Stimulated activated CD4-positive, alpha-beta T cell treated with anti-CD3 and anti-CD28 coated beads, TNF-alpha, amount 100 ng/mL, for 4 hours (primary cell): ENCODE data around the gene KYNU.
"Not testable (repeated sequence)": the region's sequence is repeated elsewhere in the genome, so short reads cannot be mapped to it uniquely, and the experiment has no call there.

Experiments used
- DNase-seq, 3 experiments: peaks; one replicate each; pipeline ENCODE4 v3.0.0-alpha.2; 2020; ENCODE audit warnings: low read depth in 3 of 3

The KYNU gene

DNA sequence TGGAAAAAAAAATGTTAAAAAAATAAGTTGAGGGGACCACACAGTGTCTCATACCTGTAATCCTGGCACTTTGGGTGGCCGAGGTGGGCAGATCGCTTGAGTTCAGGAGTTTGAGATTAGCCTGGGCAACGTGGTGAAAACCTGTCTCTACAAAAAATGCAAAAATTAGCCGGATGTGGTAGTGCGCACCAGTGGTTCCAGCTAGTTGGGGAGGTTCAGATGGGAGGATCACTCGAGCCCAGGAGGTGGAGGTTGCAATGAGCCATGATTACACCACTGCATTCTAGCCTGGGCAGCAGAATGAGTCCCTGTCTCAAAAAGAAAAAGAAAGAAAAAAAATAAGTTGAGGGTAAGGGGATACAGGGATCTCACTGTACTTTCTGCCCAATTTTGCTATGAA, 6.1 kb upstream of the KYNU start:
- DNase-seq, result no peak

GRCh38 chr2:142872882-142873724, 4.4 kb upstream of the KYNU start:
- DNase-seq, result no peak

GRCh38 chr2:142873831-142874287, 3.6 kb upstream of the KYNU start:
- DNase-seq, result no peak

DNA sequence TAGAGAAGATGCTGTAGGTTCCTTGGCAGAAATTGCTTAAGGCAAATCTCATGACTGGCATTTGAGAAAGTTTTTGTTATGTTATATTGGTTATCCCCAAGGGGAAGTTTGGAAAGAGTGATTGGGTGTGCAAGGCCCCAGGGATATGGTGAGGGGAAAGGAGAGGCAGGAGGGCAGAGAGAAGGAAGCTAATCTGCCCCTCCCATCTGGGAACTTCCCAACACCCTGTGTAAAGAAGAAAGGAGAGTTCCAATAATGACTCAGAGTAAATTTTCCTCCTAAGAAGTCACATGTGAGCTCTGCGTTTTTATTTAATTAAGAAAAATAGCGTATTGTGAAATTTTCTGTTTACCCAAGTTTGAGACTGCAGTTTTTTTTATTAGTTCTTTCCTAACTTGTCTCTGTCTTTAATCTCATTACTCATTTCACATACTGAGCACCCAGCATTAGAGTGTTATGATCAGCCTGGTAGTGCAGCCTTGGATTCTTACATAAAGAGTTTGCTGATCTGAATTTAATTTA, 3.1 kb upstream of the KYNU start:
- no peak for DNase-seq

- DNase-seq, result no peak
These were observed 2.5 kb upstream of the KYNU start for GRCh38 chr2:142875010-142875409.

- DNase-seq, result no peak
These were observed 1.8 kb upstream of the KYNU start for GRCh38 chr2:142875652-142876051.

GRCh38 chr2:142876423-142876822, 1.0 kb upstream of the KYNU start:
- no peak for DNase-seq

DNA sequence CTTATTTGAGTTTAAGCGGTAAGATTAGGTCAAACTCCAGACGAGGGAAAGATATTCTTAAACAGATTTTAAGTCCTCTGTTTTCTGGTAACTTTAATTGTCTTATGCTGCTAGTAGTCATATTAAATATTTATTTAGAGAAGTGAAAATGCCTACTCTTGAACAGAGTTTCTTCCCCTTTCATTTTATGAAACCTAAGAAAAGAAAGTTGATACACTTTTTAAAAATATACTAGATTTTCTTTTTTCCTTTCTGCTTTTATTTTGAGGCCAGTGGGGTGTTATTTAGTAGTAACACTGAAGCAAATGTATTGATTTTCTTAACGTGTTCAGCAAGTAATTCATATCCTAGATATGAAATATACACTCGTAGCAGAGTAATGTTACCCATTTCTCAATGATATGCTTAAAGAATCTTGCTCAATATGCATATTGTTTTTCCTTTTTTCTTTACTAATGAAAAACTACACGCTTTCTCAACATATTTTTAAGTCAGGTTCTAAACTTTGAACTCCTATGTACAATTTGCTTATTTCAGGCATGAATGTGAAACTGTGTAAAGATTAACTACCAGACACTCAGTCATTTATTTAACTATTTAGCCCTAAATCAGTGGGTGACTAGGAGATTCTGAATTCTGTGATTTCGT, 691 bp downstream of the KYNU start:
- DNase-seq, result no peak

DNA sequence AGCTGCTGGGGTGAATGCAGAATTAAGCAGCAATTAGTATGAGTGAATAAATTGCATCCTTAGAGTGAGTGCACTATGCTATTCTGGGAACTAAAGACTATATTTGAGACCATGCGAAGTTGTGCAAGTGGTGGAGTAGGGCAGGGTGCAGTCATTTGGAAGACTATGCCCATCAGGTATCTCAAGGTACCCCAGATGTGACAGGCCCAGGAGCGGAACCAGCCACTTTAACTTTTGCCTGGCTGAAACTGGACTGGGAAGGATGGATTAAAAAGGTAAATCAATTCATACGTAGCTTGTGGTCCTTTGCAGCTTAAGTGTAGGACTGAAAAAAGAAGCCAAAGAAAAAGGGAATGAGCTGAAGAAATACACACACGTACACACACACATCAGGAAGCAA, 1.7 kb downstream of the KYNU start:
- no peak for DNase-seq

- no peak for DNase-seq
These were observed 2.8 kb downstream of the KYNU start for GRCh38 chr2:142880279-142880678.

DNA sequence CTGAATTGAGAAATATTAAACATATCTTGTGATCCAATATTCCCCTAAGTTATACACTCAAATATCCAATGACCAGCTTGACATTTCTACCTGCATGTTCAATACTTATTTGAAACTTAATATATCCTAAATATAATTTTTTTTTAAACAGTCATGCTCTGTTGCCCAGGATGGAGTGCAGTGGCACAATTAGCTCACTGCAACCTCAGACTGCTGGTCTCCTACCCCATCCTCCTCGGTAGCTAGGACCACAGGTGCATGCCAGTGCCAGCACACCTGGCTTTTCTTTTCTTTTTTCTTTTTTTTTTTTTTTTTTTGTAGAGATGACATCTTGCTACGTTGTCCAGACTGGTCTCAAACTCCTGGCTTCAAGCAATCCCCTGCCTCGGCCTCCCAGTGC, 4.2 kb downstream of the KYNU start:
- no peak for DNase-seq

DNA sequence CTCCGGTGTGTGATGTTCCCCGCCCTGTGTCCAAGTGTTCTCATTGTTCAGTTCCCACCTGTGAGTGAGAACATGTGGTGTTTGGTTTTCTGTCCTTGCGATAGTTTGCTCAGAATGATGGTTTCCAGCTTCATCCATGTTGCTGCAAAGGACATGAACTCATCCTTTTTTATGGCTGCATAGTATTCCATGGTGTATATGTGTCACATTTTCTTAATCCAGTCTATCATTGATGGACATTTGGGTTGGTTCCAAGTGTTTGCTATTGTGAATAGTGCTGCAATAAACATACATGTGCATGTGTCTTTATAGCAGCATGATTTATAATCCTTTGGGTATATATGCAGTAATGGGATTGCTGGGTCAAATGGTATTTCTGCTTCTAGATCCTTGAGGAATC, 5.0 kb downstream of the KYNU start:
- not testable (repeated sequence) for DNase-seq

- DNase-seq, result no peak
These were observed 6.1 kb downstream of the KYNU start for GRCh38 chr2:142883526-142883925.

GRCh38 chr2:142885543-142885942, 8.1 kb downstream of the KYNU start:
- no peak for DNase-seq

- no peak for DNase-seq
These were observed 15.3 kb downstream of the KYNU start for GRCh38 chr2:142892715-142893114.

- no peak for DNase-seq
These were observed 15.8 kb downstream of the KYNU start for GRCh38 chr2:142893241-142893640.

- DNase-seq, result no peak
These were observed 20.3 kb downstream of the KYNU start for GRCh38 chr2:142897807-142898206.

- DNase-seq, result not testable (repeated sequence)
These were observed 22.9 kb downstream of the KYNU start for GRCh38 chr2:142900327-142900726.

DNA sequence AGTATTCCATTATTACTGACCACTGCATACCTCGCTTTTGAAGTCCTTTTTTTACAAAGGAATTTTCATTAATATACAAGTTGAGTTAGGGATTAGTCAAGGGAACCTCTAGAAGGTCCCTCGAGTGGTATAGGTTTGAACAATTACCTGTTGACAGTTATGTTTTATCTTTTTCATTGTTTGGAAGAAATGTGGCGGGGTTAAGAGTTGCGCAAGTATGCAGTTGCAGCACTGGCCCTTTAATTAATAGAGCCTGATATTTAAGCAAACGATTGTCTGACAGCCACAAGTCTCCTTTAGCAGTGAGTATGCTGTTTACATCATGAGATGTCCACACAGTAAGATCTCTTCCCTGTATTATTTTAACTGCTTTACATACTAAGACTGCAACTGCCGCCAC, 24.3 kb downstream of the KYNU start:
- DNase-seq, result no peak

- not testable (repeated sequence) for DNase-seq
These were observed 26.3 kb downstream of the KYNU start for GRCh38 chr2:142903726-142904125.

- DNase-seq, result no peak
These were observed 30.2 kb downstream of the KYNU start for GRCh38 chr2:142907653-142908052.

DNA sequence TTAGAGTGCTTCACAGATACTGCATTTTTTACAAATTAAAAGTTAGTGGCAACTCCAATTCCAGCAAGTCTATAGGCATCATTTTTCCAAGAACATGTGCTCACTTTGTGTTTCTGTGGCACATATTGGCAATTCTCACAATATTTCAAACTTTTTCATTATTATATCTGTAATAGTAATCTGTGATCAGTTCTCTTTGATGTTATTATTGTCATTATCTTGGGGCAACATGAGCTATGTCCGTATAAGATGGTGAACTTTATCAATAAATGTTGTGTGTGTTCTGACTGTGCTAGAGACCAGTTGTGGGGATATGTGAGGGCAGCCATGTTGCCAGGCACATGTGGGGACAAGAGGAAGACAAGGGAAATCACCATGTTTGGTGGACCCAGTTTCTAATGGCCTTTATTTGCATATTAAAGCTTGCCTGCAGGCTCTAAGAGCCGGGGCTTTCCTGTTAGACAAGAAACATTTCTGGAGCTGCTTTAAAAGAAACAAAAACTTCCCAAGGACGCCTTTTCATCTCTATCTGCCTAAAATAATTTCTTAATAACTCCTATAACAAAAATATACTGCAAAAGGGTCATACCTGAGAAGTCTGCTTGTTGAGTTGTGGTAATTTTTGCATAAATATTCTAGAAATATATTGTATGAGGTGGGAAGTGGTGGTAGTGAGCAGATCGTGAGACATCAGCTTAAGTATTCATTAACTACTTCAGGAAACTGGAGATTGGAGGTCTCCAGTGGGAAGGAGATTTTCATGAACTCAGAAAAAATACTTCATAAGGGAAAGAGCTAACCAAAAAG, 37.2 kb downstream of the KYNU start:
- no peak for DNase-seq
